Measurements from ENCODE around the gene RBFA. TPM values are rescaled to one million over a fixed set of nuclear protein-coding genes. Genes with fewer than 3 reads are reported as not detected.
A peak's percentile ranks its signal among the peaks of the same experiment; 100 is the strongest.

Gene RBFA
- total and polyA plus RNA-seq, 2 of the 13 experiments (the other 11 are each of a cell fraction or from before 2014, with no cell fraction given), result 29.7 to 42.4 TPM

DNA sequence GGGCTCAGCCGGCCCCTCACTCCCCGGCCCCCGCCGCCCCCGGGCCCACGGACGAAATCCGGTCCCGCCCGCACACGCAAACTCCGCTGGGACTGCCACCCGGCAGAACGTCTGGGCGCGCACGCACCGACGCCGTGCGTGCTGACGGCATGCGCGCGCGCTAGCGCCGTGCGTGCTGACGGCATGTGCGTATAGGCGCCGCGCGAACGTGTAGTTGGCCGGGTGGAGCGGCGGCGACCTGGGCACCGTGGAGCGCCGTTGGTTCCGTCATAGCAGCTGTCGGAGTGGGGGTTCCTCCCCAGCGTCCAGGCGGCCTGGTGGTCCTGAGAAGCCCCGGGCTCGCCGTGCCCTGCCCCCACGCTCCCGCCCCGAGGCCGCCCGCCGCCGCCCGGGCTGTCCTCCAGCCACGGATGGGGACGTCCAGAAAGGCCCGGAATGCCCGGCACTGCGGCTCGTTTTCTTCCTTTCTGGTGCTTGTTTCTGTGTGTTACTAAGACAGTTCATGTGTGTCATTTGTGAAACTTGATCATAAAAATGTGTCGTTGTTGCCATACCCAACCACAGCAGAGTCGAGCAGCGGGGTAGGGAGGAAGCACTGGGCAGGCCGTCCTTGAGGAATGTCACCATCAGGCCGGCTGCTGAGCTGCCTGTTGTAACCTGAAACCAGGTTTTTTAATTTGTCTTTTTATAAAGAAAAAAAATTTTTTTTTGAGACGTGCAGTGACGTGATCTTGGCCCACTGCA lies 45.6 kb upstream of the RBFA start, which contains the start of gene TXNL4A (continued):
- TF ChIP-seq ZNF253 (CRISPR knock-in tag; IDR thresholded peaks at IDR 0.05; ENCODE audit: borderline replicate concordance) (no peak), THYN1 (CRISPR knock-in tag; IDR thresholded peaks at IDR 0.05; ENCODE audit: borderline replicate concordance, low read depth) (no peak), RBAK (CRISPR knock-in tag; IDR thresholded peaks at IDR 0.05) (no peak), CSRNP2 (CRISPR knock-in tag; conservative IDR thresholded peaks at IDR 0.05; ENCODE audit: low read depth) (no peak), SUZ12 (IDR thresholded peaks at IDR 0.05; ENCODE audit: low read depth, low read length) (no peak), ZNF547 (CRISPR knock-in tag; IDR thresholded peaks at IDR 0.05) (peak; percentile 89), ZNF121 (CRISPR knock-in tag; IDR thresholded peaks at IDR 0.05) (peak; percentile 66; the same call in 1 of the 2 replicates), IKZF4 (CRISPR knock-in tag; IDR thresholded peaks at IDR 0.05; ENCODE audit: borderline replicate concordance, low read depth, not compliant biosample characterization) (peak; percentile 91), AKAP8 (CRISPR knock-in tag; IDR thresholded peaks at IDR 0.05) (peak; percentile 36; the same call in 1 of the 2 replicates), MAX (IDR thresholded peaks at IDR 0.05) (peak; percentile 86), ZSCAN25 (CRISPR knock-in tag; IDR thresholded peaks at IDR 0.05) (no peak), MTF1 (CRISPR knock-in tag; IDR thresholded peaks at IDR 0.05) (no peak), ADNP (CRISPR knock-in tag; IDR thresholded peaks at IDR 0.05) (no peak), PAF1 (CRISPR knock-in tag; IDR thresholded peaks at IDR 0.05) (no peak), MBNL3 (CRISPR knock-in tag; conservative IDR thresholded peaks at IDR 0.05) (no peak), PLSCR1 (CRISPR knock-in tag; IDR thresholded peaks at IDR 0.05; ENCODE audit: borderline replicate concordance) (no peak)
- TF ChIP-seq, protein P1, sequence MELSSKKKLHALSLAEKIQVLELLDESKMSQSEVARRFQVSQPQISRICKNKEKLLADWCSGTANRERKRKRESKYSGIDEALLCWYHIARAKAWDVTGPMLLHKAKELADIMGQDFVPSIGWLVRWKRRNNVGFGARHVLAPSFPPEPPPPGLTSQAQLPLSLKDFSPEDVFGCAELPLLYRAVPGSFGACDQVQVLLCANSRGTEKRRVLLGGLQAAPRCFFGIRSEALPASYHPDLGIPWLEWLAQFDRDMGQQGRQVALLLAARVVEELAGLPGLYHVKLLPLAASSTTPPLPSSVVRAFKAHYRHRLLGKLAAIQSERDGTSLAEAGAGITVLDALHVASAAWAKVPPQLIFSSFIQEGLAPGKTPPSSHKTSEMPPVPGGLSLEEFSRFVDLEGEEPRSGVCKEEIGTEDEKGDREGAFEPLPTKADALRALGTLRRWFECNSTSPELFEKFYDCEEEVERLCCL (CRISPR knock-in tag; IDR thresholded peaks at IDR 0.05; ENCODE audit: borderline replicate concordance), result no peak
- TF ChIP-seq, protein P2, sequence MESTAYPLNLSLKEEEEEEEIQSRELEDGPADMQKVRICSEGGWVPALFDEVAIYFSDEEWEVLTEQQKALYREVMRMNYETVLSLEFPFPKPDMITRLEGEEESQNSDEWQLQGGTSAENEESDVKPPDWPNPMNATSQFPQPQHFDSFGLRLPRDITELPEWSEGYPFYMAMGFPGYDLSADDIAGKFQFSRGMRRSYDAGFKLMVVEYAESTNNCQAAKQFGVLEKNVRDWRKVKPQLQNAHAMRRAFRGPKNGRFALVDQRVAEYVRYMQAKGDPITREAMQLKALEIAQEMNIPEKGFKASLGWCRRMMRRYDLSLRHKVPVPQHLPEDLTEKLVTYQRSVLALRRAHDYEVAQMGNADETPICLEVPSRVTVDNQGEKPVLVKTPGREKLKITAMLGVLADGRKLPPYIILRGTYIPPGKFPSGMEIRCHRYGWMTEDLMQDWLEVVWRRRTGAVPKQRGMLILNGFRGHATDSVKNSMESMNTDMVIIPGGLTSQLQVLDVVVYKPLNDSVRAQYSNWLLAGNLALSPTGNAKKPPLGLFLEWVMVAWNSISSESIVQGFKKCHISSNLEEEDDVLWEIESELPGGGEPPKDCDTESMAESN (CRISPR knock-in tag; conservative IDR thresholded peaks at IDR 0.05), result peak; percentile 76
- TF ChIP-seq, protein P3, sequence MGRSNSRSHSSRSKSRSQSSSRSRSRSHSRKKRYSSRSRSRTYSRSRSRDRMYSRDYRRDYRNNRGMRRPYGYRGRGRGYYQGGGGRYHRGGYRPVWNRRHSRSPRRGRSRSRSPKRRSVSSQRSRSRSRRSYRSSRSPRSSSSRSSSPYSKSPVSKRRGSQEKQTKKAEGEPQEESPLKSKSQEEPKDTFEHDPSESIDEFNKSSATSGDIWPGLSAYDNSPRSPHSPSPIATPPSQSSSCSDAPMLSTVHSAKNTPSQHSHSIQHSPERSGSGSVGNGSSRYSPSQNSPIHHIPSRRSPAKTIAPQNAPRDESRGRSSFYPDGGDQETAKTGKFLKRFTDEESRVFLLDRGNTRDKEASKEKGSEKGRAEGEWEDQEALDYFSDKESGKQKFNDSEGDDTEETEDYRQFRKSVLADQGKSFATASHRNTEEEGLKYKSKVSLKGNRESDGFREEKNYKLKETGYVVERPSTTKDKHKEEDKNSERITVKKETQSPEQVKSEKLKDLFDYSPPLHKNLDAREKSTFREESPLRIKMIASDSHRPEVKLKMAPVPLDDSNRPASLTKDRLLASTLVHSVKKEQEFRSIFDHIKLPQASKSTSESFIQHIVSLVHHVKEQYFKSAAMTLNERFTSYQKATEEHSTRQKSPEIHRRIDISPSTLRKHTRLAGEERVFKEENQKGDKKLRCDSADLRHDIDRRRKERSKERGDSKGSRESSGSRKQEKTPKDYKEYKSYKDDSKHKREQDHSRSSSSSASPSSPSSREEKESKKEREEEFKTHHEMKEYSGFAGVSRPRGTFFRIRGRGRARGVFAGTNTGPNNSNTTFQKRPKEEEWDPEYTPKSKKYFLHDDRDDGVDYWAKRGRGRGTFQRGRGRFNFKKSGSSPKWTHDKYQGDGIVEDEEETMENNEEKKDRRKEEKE (IDR thresholded peaks at IDR 0.05), result no peak

Data from HepG2 (cell line).